Mesendoderm (in vitro differentiated cells): Measurements from ENCODE around the gene PAIP2.

ENCODE experiments used
- DNase-seq: peaks from one replicate; pipeline ENCODE4 v3.0.0; 2013
- H2AK5ac ChIP-seq: 2 replicates; pipeline ENCODE4 v1.6.1; 2013; ENCODE audit warnings: low read length, inconsistent platforms
- H2BK120ac ChIP-seq: 2 replicates; pipeline ENCODE4 v1.6.1; 2013; ENCODE audit warnings: low read depth, mild to moderate bottlenecking, low read length, moderate library complexity, mixed read lengths
- H2BK15ac ChIP-seq: replicated peaks from 2 replicates; pipeline ENCODE4 v1.6.1; 2013; ENCODE audit warnings: low read depth, mild to moderate bottlenecking, moderate library complexity
- H2BK5ac ChIP-seq: 2 replicates; pipeline ENCODE4 v1.6.1; 2013; ENCODE audit warnings: low read length, inconsistent platforms
- H3K18ac ChIP-seq: 2 replicates; pipeline ENCODE4 v1.6.1; 2013; ENCODE audit warnings: mild to moderate bottlenecking, low read length, mixed read lengths
- H3K23ac ChIP-seq: one replicate; pipeline ENCODE4 v1.6.1; 2013; ENCODE audit warnings: low read length
- H3K27ac ChIP-seq: 2 replicates; pipeline ENCODE4 v1.5.1; 2013; ENCODE audit warnings: low read depth, mild to moderate bottlenecking, inconsistent platforms, low read length, moderate library complexity
- H3K27me3 ChIP-seq: 2 replicates; pipeline ENCODE4 v1.6.1; 2013; ENCODE audit warnings: low read length, control low read depth, mild to moderate bottlenecking, inconsistent platforms; ENCODE audit not compliant: insufficient read depth, poor library complexity
- H3K36me3 ChIP-seq: 2 replicates; pipeline ENCODE4 v1.6.1; 2013; ENCODE audit warnings: low read length, inconsistent platforms; ENCODE audit not compliant: control insufficient read depth, insufficient read depth
- H3K4ac ChIP-seq: one replicate; pipeline ENCODE4 v1.6.1; 2013; ENCODE audit warnings: low read depth, mild to moderate bottlenecking, low read length, moderate library complexity
- H3K4me1 ChIP-seq: 2 replicates; pipeline ENCODE4 v1.6.1; 2013; ENCODE audit warnings: low read depth, low read length, inconsistent platforms; ENCODE audit not compliant: control insufficient read depth
- H3K4me2 ChIP-seq: 2 replicates; pipeline ENCODE4 v1.6.1; 2013; ENCODE audit warnings: low read length
- H3K4me3 ChIP-seq: 2 replicates; pipeline ENCODE4 v1.5.1; 2013; ENCODE audit warnings: mild to moderate bottlenecking, low read length
- H3K56ac ChIP-seq: one replicate; pipeline ENCODE4 v1.6.1; 2013; ENCODE audit warnings: low read length
- H3K79me1 ChIP-seq: 2 replicates; pipeline ENCODE4 v1.6.1; 2013; ENCODE audit warnings: low read length, inconsistent platforms
- H3K79me2 ChIP-seq: 2 replicates; pipeline ENCODE4 v1.6.1; 2013; ENCODE audit warnings: mild to moderate bottlenecking, low read length; ENCODE audit not compliant: control insufficient read depth, insufficient read depth
- H3K9ac ChIP-seq: 2 replicates; pipeline ENCODE4 v1.6.1; 2013; ENCODE audit warnings: low read length, inconsistent platforms
- H4K5ac ChIP-seq: one replicate; pipeline ENCODE4 v1.6.1; 2013; ENCODE audit warnings: low read length
- H4K8ac ChIP-seq: one replicate; pipeline ENCODE4 v1.6.1; 2013; ENCODE audit warnings: low read depth, mild to moderate bottlenecking, control low read depth, low read length, moderate library complexity
- WGBS: extraction: QIAGEN DNeasy Blood & Tissue Kit; methylation state at CpG from one replicate; pipeline ENCODE4 v1.1.7; 2013; ENCODE audit warnings: low lambda C conversion rate, missing lambda C conversion rate; ENCODE audit not compliant: insufficient coverage; ENCODE audit errors: extremely low coverage; 5-methylcytosine and 5-hydroxymethylcytosine counted together

Gene PAIP2

DNA sequence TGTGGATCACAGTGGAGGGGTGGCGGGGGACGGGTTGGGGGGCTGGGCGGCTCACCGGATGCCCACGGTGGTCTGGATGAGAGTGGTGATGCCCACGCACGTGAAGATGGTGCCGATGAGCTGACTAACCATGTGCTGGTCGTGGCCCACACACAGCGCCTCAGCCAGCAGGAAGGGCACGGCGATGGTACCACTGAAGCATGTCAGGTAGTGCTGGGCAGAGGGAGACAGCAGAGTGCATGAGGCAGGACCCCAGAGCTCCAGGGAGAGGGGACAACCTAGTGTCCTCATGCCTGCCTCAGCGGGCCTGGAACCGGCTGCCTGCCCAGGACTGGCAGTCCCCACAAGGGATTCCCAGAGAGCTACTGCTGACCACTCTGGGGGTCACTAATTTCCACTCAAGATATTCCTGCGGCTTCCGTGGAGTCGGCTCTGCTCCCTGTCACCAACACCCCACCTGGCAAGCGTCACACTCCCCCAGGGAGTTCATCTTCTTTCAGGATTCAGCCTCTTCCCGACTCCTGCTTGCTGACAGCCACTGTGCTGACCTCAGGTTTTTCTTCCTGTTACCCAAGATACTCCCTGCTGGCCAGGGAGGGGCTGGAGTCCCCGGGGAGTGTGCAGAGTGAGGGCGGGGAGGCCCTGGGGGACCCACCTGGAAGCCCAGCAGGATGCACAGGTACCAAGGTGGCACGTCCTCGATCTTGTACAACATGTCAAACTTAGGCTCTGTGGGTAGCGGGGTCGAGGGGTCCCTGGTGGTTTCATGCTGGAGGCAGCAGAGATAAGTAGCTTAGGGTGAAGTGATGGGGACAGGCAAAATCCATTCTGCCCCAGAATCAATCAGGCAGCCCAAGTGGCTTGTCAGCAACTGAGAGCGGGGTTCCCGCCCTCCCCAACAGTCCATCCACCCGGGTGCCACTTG, 40.4 kb downstream of the PAIP2 start:
- Histone ChIP-seq H3K56ac (no peak overlapping the region), H3K18ac (no peak overlapping the region), H3K9ac (no peak overlapping the region), H4K8ac (no peak overlapping the region), H3K36me3 (no peaks in the 10 kb centered on the region), H3K4me1 (peaks cover 3% of the 10 kb centered on the region), H4K5ac (no peak overlapping the region), H2AK5ac (no peak overlapping the region), H3K79me2 (no peaks in the 10 kb centered on the region), H3K27me3 (no peaks in the 10 kb centered on the region), H2BK15ac (no peak overlapping the region), H2BK5ac (no peak overlapping the region), H3K4me3 (no peak overlapping the region), H3K23ac (no peak overlapping the region), H3K4ac (no peak overlapping the region), H2BK120ac (no peak overlapping the region), H3K79me1 (no peaks in the 10 kb centered on the region), H3K4me2 (no peak overlapping the region), H3K27ac (no peak overlapping the region)
- no peak for DNase-seq
- no CpG with 5 or more reads among the region's 28 CpGs for WGBS

DNA sequence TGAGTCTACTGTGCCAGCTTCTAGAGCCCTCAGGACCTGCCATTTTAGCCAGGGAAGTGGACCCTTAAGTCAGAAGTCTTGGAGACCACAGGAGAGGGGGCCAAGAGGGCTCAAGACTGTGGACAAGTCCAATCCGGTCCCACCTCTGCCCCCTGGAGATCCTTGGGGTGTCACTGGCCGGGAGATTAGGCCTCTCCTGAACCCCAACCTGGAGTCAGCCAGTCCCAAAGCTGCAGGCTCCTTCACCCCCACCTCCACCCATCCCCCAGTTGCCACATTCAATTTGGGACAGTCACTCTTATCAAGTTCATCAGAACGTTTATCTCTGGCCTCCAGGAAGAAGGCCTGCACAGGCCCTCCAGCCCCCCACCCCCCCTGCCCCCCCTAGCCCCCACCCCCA, 41.2 kb downstream of the PAIP2 start:
- Histone ChIP-seq H3K56ac (peak overlapping the region; percentile 42), H3K27me3 (no peaks in the 10 kb centered on the region), H3K36me3 (no peaks in the 10 kb centered on the region), H3K79me2 (no peaks in the 10 kb centered on the region), H3K4me2 (no peak overlapping the region), H3K79me1 (no peaks in the 10 kb centered on the region), H2BK15ac (no peak overlapping the region), H3K27ac (no peak overlapping the region), H4K5ac (no peak overlapping the region), H2BK120ac (no peak overlapping the region), H3K23ac (no peak overlapping the region), H2BK5ac (no peak overlapping the region), H4K8ac (no peak overlapping the region), H3K4me3 (no peak overlapping the region), H3K18ac (no peak overlapping the region), H3K4me1 (peaks cover 3% of the 10 kb centered on the region), H3K9ac (no peak overlapping the region), H3K4ac (no peak overlapping the region), H2AK5ac (no peak overlapping the region)
- no peak for DNase-seq
- no CpG with 5 or more reads among the region's 3 CpGs for WGBS

DNA sequence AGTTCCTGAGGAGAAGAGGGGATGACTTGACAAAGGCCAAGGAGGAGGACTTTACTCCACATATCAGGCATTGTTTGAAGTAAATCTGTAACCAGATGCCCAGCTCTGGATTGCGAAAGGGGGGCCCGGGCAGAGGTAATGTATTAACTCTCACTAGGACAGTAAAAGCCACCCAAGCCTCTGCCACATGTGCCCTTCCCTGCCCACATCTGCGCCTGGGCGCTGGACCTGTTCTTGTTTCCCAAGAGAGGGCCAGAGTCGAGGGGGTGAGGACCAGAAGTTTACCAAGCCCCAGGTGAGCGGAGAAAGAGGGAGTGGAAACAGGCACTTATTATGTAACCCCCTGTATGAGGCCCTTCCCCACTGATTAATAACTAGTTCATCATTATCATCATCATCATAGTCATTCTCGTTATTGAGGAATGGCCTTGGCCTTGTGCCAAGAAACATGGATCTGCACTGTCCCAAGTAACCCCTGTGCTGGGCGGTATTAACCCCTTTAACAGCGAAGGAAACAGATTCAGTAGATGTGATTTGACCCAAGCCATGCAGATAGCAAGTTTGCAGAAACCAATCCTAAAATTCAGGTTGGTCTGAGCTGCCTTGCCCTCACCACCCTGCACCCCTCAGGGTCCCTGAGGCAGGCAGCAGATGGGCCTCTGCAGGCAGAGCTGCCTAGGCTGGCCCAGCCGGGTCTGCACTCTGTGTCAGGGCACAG, 41.8 kb downstream of the PAIP2 start, which contains the start of gene SLC23A1:
Gene SLC23A1 (minus strand): TSS at position 23 of the 718 bp plus-strand sequence. CDS start 44 bp downstream, outside the sequence.
- Histone ChIP-seq H3K9ac (no peak within 1 kb of the TSS), H3K4me1 (peaks cover 3% of the 10 kb centered on the region), H3K27ac (no peak within 1 kb of the TSS), H3K79me1 (no peaks in the 10 kb centered on the region), H3K18ac (no peak within 1 kb of the TSS), H3K36me3 (no peaks in the 10 kb centered on the region), H3K79me2 (no peaks in the 10 kb centered on the region), H3K56ac (peak within 1 kb of the TSS; percentile 42), H2BK120ac (no peak within 1 kb of the TSS), H3K4me2 (no peak within 1 kb of the TSS), H2BK5ac (no peak within 1 kb of the TSS), H4K5ac (no peak within 1 kb of the TSS), H3K4ac (no peak within 1 kb of the TSS), H4K8ac (no peak within 1 kb of the TSS), H3K4me3 (no peak within 1 kb of the TSS), H2BK15ac (no peak within 1 kb of the TSS), H2AK5ac (no peak within 1 kb of the TSS), H3K23ac (no peak within 1 kb of the TSS), H3K27me3 (no peaks in the 10 kb centered on the region)
- no peak for DNase-seq
- WGBS, result no CpG with 5 or more reads among the region's 10 CpGs

DNA sequence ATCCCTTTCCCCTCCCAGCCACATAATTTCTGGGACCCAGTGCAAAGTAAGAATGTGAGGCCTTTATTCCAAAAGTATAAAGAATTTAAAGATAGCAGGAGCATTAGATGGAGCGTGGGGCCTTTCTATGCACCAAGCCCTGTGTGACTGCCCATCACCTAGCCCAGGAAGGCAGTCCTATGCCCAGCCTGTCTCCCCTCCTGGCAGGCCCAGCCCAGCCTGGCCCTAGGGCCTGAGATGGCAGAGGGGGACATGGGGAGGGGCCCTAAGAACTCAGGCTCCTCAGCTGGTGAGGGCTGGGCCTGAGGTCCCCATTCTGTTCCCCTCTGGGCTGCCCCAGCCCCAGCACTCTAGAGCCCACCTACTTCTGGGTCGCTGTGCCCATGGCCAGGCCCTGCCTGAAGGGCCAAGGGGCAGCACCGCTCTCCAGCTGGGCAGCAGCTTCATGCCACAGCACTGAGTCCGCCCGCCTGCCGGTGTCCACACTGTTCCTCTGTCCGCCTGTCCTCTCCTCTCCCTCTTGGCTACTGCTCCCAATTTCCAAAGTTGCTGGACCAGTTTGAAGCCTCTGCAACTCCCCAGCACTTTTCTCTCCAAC, 42.4 kb downstream of the PAIP2 start:
- Histone ChIP-seq H3K23ac (no peak overlapping the region), H3K4ac (no peak overlapping the region), H3K27me3 (no peaks in the 10 kb centered on the region), H3K4me1 (peaks cover 3% of the 10 kb centered on the region), H3K27ac (no peak overlapping the region), H3K36me3 (no peaks in the 10 kb centered on the region), H3K4me3 (no peak overlapping the region), H2BK5ac (no peak overlapping the region), H3K79me1 (no peaks in the 10 kb centered on the region), H3K79me2 (no peaks in the 10 kb centered on the region), H4K8ac (no peak overlapping the region), H3K4me2 (no peak overlapping the region), H3K9ac (no peak overlapping the region), H2BK15ac (no peak overlapping the region), H2BK120ac (no peak overlapping the region), H3K56ac (no peak overlapping the region), H4K5ac (no peak overlapping the region), H3K18ac (no peak overlapping the region), H2AK5ac (no peak overlapping the region)
- WGBS, result no CpG with 5 or more reads among the region's 7 CpGs
- no peak for DNase-seq

DNA sequence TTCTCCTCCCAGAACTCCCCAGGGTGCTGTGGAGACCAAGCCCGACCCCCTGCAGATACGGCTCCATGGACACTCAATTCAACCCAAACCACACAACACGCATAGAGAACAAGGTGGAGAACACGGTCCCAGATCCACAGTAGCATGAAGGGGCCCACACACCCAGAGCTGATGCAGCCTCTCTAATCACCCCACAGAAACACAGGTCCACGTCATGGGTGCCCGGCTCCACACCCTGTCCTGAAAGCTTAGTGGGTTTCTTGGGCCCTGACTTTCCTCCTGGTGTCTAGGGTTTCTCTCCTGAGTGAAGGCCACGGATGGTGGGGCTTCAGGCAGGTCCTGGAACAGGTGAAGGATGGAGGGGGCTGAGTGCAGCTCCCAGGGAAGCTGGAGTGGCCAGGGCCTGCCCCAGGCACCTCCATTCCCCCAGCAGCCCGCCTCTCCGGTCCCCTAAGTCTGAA, 43.0 kb downstream of the PAIP2 start:
- H3K36me3 ChIP-seq, result no peaks in the 10 kb centered on the region
- H3K79me1 ChIP-seq, result no peaks in the 10 kb centered on the region
- H3K56ac ChIP-seq, result no peak overlapping the region
- H3K4ac ChIP-seq, result no peak overlapping the region
- H3K4me1 ChIP-seq, result peaks cover 3% of the 10 kb centered on the region
- no peak overlapping the region for H4K8ac ChIP-seq
- DNase-seq, result no peak
- no peak overlapping the region for H3K4me3 ChIP-seq
- H3K27ac ChIP-seq, result no peak overlapping the region
- no peak overlapping the region for H2AK5ac ChIP-seq
- H3K9ac ChIP-seq, result no peak overlapping the region
- H2BK120ac ChIP-seq, result no peak overlapping the region
- H3K4me2 ChIP-seq, result no peak overlapping the region
- no peak overlapping the region for H2BK15ac ChIP-seq
- H2BK5ac ChIP-seq, result no peak overlapping the region
- no peak overlapping the region for H3K23ac ChIP-seq
- H3K18ac ChIP-seq, result no peak overlapping the region
- no peaks in the 10 kb centered on the region for H3K27me3 ChIP-seq
- H3K79me2 ChIP-seq, result no peaks in the 10 kb centered on the region
- no CpG with 5 or more reads among the region's 9 CpGs for WGBS
- no peak overlapping the region for H4K5ac ChIP-seq
